ENCODE data around the gene STX12.
"Not testable (repeated sequence)": the region's sequence is repeated elsewhere in the genome, so short reads cannot be mapped to it uniquely, and the experiment has no call there.

STX12 gene

DNA sequence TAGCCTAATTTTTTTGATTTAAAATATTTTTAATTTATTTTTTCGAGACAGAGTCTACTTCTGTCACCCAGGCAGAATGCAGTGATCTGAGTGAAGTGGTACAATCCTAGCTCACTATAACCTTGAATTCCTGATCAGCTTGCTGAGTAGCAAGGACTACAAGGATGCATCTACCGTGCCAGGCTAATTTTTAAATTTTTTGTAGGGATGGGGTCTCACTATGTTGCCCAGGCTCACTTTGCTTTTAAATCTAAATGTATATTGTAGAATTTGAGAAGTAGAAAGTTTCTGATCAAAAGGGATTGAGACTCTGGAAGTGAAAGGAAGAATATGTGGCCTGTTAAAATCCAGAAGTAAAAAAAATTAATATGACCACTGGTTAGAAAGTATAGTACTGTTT lies 1.6 kb downstream of the STX12 start:
- DNase-seq, result no peak

DNA sequence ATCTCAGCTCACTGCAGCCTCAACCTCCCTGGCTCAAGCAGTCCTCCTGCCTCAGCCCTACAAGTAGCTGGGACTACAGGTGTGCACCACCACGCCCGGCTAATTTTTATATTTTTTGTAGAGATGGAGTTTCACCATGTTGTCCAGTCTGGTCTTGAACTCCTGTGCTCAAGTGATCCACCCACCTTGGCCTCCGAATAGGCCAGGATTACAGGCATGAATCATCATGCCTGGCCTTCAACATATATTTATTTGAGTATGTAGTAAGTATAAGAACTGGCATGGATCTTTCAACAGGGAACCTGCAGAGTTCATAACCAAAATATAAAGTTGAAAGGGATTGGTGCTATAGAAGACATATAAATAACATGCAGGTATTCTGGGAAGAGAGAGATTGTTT lies 2.3 kb downstream of the STX12 start:
- not testable (repeated sequence) for DNase-seq

DNA sequence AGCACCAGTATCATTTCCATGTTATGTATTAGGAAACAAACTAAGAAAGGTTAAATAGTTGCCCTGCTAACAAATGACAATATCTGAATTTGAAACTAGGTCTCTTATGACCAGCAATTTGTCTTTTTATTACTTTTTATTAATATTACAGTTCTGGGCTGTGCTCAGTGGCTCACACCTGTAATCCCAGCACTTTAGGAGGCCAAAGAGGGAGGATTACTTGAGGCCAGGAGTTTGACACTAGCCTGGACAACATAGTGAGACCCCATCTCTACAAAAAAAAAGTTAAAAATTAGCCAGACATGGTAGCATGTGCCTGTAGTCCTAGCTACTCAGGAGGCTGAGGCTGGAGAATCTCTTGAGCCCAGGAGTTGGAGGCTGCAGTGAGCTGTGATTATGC lies 3.3 kb downstream of the STX12 start:
- not testable (repeated sequence) for DNase-seq

DNA sequence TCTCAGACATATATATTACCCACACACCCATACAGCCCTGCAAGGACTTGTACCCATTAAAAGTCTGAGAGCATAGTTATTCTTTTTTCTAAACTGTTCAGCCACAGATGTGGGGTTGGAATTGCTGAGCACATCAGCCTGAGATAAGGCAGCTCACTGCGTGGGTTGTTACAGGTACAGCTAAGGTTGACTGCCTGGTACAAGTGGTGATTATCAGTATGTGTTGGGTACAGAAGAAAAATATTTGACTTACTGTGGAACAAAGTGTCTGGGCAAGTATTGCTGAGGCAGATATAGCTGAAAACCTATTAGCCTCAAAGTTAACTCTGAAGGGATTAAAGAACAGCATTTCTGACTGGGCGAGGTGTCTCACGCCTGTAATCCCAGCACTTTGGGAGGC lies 5.0 kb downstream of the STX12 start:
- DNase-seq, result no peak

DNA sequence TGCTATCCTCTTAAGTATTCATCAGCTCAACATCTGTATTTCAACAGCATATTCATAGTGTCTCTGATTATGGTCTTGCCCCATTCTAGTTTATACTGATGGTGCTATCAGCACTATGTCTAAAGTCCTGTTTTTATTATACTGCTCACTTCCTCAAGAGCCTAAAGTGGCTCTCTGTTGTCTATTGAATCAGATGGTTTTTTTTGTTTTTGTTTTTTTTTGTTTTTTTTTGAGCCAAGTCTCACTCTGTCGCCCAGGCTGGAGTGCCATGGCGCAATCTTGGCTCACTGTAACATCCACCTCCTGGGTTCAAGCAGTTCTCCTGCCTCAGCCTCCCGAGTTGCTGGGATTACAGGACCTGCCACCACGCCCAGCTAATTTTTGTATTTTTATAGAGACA lies 6.1 kb downstream of the STX12 start:
- DNase-seq, result no peak

DNA sequence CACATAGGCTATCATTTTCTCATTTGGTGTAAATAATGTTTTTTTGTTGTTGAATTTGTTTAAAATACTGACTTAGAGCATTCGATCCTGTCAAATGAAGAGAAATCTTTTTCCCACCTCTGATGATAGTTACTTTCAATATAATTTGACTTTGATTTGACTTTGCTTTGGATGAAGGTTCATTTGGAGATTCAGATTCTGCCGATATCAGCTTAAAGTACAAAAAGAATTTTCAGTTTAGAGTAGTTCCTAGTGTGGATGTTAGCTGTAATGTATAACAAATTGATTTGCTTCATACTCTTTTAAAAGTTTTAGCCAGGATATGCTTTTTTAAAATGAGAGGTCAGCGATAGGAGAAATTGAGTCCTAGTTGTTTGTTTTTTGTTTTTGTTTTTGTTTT lies 9.9 kb downstream of the STX12 start:
- DNase-seq, result no peak

DNA sequence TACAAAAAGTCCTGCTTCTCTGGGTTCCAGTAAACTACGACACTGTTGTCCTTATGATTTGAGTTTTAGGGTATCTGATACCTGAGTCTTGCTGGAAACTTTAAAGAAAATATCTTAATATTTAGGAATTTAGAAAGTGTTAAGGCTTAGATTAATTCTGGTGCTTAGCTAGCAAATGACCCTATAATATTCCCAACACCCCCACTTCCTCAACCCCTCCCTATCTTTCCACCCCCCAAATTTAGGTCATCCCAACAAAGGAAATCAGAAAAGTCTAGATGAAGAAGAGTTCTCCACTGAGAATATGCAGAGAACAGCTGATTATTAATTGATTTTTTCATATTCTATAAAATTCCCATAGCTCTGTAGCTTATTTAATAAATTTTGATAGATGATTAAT lies 11.7 kb downstream of the STX12 start:
- DNase-seq, result no peak

DNA sequence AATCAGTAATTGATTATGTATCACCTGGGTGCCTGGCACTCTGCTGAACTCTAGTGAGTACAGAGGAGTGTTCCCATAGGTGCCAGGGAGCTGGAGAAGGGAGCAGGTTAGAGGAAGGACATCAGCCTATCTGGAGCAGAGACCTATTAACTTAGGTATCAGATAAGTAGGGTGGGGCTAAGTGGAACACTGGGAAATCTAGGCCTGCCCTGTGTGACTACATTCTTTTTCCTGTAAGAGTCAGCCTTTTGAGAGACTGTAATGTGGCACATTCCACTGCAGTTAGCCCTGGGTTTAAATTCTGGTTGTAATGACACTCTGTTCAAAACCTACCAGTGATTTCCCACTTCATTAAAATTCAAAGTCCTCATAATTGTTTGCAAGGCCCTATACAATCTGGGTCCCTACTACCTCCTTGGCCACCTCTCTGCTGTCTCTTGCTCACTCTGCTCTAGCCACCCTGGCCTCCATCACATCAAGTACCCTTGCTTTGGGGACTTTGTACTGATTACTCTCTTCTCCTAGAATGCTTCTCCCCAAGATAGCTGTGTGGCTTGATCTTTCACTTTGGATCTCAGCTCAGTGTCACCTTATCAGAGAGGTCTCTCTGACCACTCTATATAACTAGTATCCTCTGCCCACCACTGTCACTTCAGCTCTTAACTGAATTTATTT lies 12.9 kb downstream of the STX12 start:
- no peak for DNase-seq

DNA sequence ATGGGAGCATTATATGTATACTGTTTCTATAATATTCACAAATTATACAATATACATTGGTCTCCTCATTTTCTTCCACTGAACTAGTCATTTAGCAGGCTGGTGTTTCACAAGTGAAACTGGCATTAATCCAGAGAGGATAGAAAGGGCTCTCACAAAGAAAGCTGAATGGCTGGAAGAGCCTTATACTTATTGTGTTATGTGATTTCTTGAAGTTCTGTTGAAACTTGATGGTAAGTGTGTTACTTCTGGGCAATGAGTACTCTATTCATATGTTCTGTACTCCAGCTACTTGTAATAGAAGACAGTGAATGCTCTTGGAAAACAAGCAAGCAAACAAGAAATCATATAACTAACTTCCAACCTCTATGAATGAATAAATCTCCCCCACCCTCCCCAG lies 14.9 kb downstream of the STX12 start:
- no peak for DNase-seq

DNA sequence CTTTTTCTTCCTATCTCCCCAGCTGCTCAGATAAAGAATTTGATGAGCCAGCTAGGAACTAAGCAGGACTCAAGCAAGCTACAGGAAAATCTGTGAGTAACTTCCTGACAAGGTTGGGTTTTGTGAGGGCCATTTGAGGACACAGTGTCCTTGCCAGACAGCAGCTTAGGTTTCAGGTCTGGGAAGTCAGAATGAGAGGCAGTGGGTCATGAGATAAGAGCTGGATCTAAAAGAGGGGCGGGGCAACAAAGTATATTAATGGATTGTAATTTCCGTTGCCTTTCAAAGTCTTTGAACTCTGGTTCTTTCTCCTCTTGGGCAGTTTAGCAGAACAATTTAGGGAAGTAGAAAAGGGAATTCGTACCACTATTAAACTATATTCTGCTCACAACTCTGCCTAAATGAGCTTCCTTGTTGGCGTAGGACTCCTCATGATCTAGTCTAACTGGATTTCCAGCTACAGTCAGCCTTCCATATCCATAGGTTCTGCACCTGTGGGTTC lies 16.6 kb downstream of the STX12 start:
- DNase-seq, result no peak

DNA sequence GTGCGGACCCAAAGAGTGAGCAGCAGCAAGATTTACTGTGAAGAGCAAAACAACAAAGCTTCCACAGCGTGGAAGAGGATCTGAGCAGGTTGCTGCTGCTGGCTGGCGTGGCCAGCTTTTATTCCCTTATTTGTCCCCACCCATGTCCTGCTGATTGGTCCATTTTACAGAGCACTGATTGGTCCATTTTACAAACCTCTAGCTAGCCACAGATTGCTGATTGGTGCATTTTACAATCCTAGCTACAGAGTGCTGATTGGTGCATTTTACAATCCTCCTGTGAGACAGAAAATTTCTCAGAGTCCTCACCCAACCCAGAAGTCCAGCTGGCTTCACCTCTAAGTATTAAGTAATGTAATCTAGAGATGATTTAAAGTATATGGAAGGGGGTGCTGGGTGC lies 17.3 kb downstream of the STX12 start:
- DNase-seq, result not testable (repeated sequence)

DNA sequence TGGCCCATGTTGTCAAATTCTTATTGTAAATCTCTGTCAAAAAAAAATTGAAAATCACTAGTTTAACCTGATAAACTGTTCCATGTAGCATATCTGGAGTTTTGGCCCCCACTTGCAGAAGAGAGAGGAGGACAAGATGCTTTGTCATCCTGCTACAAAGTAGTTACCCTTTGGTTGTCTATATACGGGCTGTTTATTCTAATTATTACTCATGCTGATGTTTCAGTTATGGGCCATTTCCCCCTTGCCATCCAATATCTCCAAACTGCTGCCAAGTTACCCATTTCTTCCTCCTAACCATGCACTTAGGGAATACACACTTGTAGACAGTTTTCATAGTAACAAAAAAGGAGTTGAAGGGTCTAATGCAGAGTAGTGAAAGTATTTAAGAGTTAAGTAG lies 22.6 kb downstream of the STX12 start:
- DNase-seq, result no peak

DNA sequence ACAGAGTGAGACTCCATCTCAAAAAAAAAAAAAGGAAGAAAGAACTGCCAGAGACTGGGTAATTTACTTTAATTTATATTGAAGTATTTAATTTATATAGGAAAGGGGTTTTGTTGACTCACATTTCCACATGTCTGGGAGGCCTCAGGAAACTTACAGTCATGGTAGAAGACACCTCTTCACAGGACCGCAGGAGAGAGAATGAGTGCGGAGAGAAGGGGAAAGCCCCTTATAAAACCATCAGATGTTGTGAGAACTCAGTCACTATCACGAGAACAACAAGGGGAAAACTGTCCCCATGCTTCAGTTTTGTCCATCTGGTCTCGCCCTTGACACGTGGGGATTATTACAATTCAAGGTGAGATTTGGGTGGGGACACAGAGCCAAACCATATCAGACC lies 31.8 kb downstream of the STX12 start:
- DNase-seq, result no peak

DNA sequence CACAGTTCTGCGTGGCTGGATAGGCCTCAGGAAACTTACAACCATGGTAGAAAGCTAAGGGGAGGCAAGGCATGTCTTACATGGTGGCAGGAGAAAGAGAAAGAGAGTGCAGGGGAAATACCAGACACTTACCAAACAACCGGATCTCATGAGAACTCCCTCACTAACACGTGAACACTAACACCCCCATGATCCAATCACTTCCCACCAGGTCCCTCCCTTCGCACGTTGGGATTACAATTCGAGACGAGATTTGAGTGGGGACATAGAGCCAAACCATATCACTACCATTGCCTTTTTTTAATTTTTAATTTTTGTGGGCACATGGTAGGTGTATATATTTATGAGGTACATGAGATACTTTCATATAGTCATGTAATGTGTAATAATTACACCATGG lies 33.7 kb downstream of the STX12 start:
- DNase-seq, result no peak

DNA sequence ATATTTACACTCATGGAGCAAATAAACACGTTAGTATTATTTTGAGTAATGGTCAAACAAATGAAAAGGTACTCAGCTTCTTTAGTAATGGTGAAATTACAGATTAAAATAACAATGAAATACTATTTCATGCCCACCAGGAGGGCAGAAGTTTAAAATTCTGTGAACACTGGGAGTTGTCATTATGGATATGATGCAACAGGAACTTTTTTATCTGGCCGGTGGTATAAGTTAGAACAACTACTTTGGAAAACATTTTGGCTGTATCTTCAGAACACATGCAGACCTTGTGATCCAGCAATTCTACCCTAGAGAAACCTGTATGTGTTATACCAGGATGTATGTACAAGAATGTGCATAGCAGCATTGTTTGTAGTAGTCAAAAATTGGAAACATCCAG lies 34.4 kb downstream of the STX12 start:
- no peak for DNase-seq

DNA sequence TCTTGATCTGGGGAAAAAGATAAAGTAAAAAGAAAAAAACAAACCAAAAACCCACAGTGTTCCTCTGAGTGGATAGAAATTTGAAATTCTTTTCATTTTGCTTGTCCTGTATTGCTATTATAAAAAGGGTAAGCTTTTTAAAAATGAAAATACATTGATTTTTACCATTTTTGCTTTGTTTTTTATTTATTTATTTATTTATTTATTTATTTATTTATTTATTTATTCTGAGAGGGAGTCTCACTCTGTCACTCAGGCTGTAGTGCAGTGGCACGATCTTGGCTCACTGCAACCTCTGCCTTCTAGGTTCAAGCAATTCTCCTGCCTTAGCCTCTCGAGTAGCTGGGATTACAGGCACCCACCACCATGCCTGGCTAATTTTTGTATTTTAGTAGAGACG lies 35.1 kb downstream of the STX12 start:
- DNase-seq, result not testable (repeated sequence)

DNA sequence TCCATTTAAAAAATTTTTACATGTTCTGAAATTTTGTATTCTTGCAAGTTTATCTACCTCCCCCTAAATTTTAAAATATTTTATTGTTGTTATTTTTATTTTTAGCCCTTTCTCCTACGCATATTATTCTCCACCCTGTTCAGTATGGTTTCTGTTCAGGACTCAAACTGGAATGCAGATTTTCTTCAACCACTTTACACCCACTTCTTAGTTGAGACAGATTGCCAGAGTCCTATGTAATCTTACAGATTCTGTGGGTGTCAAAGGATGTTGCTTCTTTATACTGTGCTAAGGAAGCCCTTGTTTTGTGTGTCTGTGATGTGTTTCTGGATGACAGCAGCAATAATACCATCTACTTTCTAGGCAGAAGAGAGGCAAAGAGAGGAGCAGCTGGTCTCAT lies 36.9 kb downstream of the STX12 start:
- peak in 1 of 58 donors; percentile 22 for DNase-seq

DNA sequence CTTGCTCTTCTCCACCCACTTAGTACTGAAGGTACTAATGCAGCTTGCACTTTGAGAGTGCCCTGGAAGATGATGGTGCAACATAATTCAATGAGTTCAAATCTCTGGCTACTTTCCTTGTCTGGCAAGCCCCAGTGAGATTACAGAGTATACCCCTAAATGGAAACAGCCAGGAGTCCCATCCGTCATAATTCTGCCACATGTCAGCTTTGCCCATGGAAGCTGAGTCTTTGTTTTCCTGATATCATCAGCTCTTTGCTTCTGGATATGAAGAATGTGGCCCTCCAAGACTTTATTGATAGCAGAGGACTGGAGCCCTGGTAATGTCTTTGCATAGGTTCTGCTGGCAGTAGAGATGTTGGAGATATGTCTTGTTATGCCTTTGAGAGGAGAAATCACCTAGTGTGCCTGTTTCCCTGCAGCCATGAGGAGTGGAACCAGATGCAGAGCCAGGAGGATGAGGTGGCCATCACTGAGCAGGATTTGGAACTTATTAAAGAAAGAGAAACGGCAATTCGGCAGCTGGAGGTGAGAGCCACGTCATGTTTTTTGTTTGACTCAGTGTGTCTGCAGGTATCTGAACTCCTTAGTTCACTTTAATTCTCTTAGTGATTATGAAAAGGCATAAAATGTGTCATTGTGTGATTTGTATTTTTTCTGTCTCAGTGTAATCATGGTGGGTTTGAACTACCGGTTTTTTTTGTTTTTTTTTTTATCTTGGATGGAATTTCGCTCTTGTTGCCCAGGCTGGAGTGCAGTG lies 38.9 kb downstream of the STX12 start:
- DNase-seq, result no peak

DNA sequence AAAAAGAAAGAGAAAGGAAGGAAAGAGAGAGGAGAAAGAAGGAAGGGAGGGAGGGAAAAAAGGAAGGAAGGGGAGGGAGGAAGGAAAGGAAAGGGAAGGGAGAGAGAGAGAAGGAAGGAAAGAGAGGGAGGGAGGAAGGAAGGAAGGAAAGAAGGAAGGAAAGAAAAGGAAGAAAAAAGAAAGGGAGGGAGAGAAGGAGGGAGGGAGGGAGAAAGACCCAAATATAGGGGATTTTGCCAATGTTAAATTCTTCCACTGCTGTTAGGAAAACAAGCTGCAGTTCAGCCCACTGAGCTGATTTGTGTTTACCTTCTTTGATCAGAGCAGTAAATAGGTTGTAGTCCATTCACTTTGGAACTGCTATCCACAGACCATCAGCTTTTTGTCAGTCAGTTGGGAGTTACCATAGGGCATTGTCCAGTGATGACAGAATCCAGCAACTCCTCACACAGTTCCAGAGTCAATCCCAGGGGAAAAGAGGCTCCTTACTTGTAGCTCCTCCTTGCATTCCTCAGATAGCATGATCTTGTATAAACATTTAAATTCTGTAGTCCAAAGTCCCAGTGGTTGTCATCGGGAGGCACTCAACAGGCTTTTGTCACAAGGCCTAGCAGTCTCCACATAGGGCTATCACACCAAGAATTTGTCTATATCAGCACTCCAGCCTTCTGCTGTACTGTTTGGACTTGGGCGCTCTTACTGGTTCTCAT lies 44.1 kb downstream of the STX12 start:
- DNase-seq, result no peak

DNA sequence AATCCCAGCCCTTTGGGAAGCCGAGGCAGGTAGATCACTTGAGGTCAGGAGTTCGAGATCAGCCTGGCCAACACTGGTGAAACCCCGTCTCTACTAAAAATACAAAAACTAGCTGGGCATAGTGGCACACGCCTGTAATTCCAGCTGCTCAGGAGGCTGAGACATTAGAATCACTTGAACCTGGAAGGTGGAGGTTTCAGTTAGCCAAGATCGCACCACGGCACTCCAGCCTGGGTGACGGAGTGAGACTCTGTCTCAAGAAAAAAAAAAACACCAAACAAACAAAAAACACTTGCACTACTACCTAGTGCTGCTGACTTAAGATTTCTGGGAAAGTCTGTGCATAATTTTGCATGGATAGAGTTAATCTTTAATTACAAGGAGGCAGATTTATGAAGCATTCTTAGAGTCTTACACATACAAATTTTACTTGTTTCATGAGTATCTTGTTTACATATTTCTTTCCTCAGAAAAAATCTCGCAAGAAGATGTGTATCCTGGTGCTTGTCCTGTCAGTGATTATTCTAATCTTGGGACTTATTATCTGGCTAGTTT lies 48.8 kb downstream of the STX12 start:
- DNase-seq, result no peak

DNA sequence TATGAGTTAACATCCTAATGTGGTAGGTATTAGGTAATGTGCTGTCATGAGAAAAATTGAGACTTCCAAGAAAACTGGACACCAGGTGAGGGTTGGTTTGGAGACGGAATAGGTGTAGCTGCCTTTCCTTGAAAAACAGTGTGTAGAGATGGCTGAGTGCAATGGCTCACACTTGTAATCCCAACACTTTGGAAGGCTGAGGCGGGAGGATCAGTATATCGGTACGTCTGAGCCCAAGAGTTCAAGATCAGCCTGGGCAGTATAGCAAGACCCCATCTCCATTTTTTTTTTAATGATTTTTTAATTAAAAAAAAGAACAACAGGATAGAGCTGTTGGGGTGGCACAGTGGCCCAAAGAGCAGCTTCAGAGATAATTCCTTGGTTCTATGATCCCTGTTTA lies 50.8 kb downstream of the STX12 start:
- DNase-seq, result no peak

DNA sequence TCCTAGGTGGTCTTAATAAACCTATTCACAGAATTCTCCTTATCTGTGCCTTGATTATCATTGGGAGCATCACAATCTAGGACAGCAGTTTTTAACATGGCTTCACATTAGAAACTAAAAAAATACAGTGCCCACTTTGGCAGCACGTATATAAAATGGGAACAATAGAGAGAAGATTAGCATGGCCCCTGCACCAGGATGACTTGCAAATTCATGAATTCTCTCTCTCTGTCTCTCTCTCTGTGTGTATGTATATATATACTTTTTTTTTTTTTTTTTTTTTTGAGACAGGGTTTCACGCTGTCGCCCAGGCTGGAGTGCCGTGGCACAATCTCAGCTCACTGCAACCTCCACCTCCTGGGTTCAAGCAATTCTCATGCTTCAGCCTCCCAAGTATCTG lies 51.4 kb downstream of the STX12 start:
- no peak for DNase-seq

Measured in anterior cingulate cortex (tissue), 58 donors.